ENCODE measurements around the gene DMRT2. TPM values are rescaled to one million over a fixed set of nuclear protein-coding genes. Genes with fewer than 3 reads are reported as not detected.

Gene DMRT2
- total and polyA plus RNA-seq, 2 of the 8 experiments (the other 6 are each of a cell fraction or from before 2014, with no cell fraction given) = 0.29 to 0.93 TPM

GRCh38 chr9:1098551-1098950, 48.4 kb downstream of the DMRT2 start:
- H3K27ac ChIP-seq (ENCODE audit: low read depth, low read length) = no peak overlapping the region
- H3K23me2 ChIP-seq (ENCODE audit: low read depth, low read length) = no peaks in the 10 kb centered on the region; the same call in 1 of the 2 replicates
- no peak overlapping the region for H2BK120ac ChIP-seq (replicated peaks; ENCODE audit: low read depth, low read length)
- H3K4me2 ChIP-seq (ENCODE audit: insufficient read depth in 1 of 2, low read depth in 2 of 2, low read length in 2 of 2) = no peak overlapping the region
- no peak overlapping the region for H3K18ac ChIP-seq (ENCODE audit: extremely low read depth, low read length)
- no peaks in the 10 kb centered on the region for H3K79me2 ChIP-seq (ENCODE audit: control insufficient read depth in 1 of 2, insufficient read depth in 2 of 2, low read length in 2 of 2)
- FAIRE-seq = no peak
- no peak overlapping the region for H3K23ac ChIP-seq (ENCODE audit: insufficient read length)
- no peak overlapping the region for H2BK5ac ChIP-seq (ENCODE audit: low read depth, low read length)
- CTCF ChIA-PET (ENCODE audit: partially characterized antibody) = interaction anchor here (0.6 kb wide), 1 partner anchor 617 kb away, joined by 3 read pairs; no protein-coding TSS in a partner anchor
- H3K4me3 ChIP-seq (ENCODE audit: extremely low read depth in 1 of 4, insufficient read depth in 2 of 4, low read depth in 3 of 4, low read length in 4 of 4) = no peak overlapping the region
- H2BK12ac ChIP-seq (ENCODE audit: low read depth, low read length) = no peak overlapping the region
- no peaks in the 10 kb centered on the region for H3K36me3 ChIP-seq (ENCODE audit: control insufficient read depth in 2 of 4, insufficient read depth in 4 of 4, low read length in 3 of 4)
- no peaks in the 10 kb centered on the region for H4K20me1 ChIP-seq (replicated peaks in 1 of 2; ENCODE audit: control insufficient read depth in 1 of 2, insufficient read depth in 2 of 2, low read length in 2 of 2)
- H4K8ac ChIP-seq (ENCODE audit: extremely low read depth, insufficient read depth, low read length) = no peak overlapping the region
- H4K91ac ChIP-seq (replicated peaks; ENCODE audit: insufficient read length, low read length) = no peak overlapping the region
- DNase-seq (ENCODE audit: low read depth in 1 of 2, low spot score in 2 of 2) = no peak
- no peaks in the 10 kb centered on the region for H3K4me1 ChIP-seq (replicated peaks in 1 of 4; ENCODE audit: control insufficient read depth in 3 of 4, insufficient read depth in 4 of 4, low read length in 3 of 4)
- H3K27me3 ChIP-seq (replicated peaks in 1 of 4; ENCODE audit: control insufficient read depth in 3 of 4, extremely low read depth in 1 of 4, insufficient read depth in 3 of 4, low read length in 3 of 4) = no peaks in the 10 kb centered on the region
- H3K4ac ChIP-seq (replicated peaks; ENCODE audit: insufficient read length, low read depth, low read length) = no peak overlapping the region
- no peak overlapping the region for H4K5ac ChIP-seq (ENCODE audit: insufficient read length, low read depth, low read length)
- no peak overlapping the region for H3K14ac ChIP-seq (ENCODE audit: insufficient read length)
- H2AFZ ChIP-seq (ENCODE audit: low read length) = no peak overlapping the region
- H2BK15ac ChIP-seq (ENCODE audit: low read length) = no peak overlapping the region
- H3K9me3 ChIP-seq (ENCODE audit: insufficient read depth in 2 of 2, low read depth in 1 of 2, low read length in 1 of 2) = peaks cover 57 to 88% of the 10 kb centered on the region in 2 experiments
- H3K56ac ChIP-seq (replicated peaks; ENCODE audit: insufficient read length, low read depth, low read length) = no peak overlapping the region
- no peak overlapping the region for H3K9ac ChIP-seq (replicated peaks in 1 of 4; ENCODE audit: extremely low read depth in 1 of 4, low read depth in 3 of 4, low read length in 3 of 4)
- no peak overlapping the region for H2BK20ac ChIP-seq (ENCODE audit: low read length)
- no peaks in the 10 kb centered on the region for H3K79me1 ChIP-seq (ENCODE audit: low read depth, low read length)
- POLR2A ChIA-PET (ENCODE audit: partially characterized antibody) = no interaction called here
- H2AK5ac ChIP-seq (ENCODE audit: low read depth, low read length) = no peak overlapping the region
- no peak for TF ChIP-seq HDAC6 (IDR thresholded peaks at IDR 0.05; ENCODE audit: low read depth, low read length)
- no peak for TF ChIP-seq KDM4A (IDR thresholded peaks at IDR 0.05; ENCODE audit: low read depth, low read length, severe bottlenecking)
- no peak for TF ChIP-seq ZNF274 (IDR thresholded peaks at IDR 0.05; ENCODE audit: borderline replicate concordance, extremely low read depth, low read length)
- TF ChIP-seq TCF12 (IDR thresholded peaks at IDR 0.05; ENCODE audit: low read depth, low read length) = no peak
- TF ChIP-seq CTBP2 (IDR thresholded peaks at IDR 0.05; ENCODE audit: borderline replicate concordance, insufficient read depth, insufficient read length, low read length) = no peak
- TF ChIP-seq NANOG (IDR thresholded peaks at IDR 0.05; ENCODE audit: insufficient read depth, low read depth, low read length, poor library complexity, severe bottlenecking) = no peak
- TF ChIP-seq RAD21 (IDR thresholded peaks at IDR 0.05 in 1 of 2, conservative IDR thresholded peaks at IDR 0.05 in 1 of 2; ENCODE audit: low read depth in 2 of 2, low read length in 2 of 2) = no peak
- no peak for TF ChIP-seq KDM5A (IDR thresholded peaks at IDR 0.05; ENCODE audit: low read length)
- TF ChIP-seq SP2 (IDR thresholded peaks at IDR 0.05; ENCODE audit: low read length) = no peak
- TF ChIP-seq TAF7 (optimal IDR thresholded peaks at IDR 0.05; ENCODE audit: borderline replicate concordance, low read depth, low read length) = no peak
- TF ChIP-seq BRCA1 (IDR thresholded peaks at IDR 0.05; ENCODE audit: low read depth, low read length) = no peak
- TF ChIP-seq BCL11A (IDR thresholded peaks at IDR 0.05; ENCODE audit: low read depth in 2 of 2, low read length in 2 of 2) = no peak
- no peak for TF ChIP-seq MAFK (IDR thresholded peaks at IDR 0.05; ENCODE audit: low read depth, low read length)
- no peak for TF ChIP-seq FOSL1 (IDR thresholded peaks at IDR 0.05; ENCODE audit: insufficient read depth, low read depth, low read length)
- no peak for TF ChIP-seq CHD1 (IDR thresholded peaks at IDR 0.05; ENCODE audit: low read depth, low read length)
- no peak for TF ChIP-seq CBX8 (IDR thresholded peaks at IDR 0.05; ENCODE audit: borderline replicate concordance, low read depth, low read length)

Data from H1 (cell line).